ENCODE measurements around the gene CST9. TPM values are rescaled to one million over a fixed set of nuclear protein-coding genes. Genes with fewer than 3 reads are reported as not detected.

CST9 gene
- total RNA-seq, 1 donor from 2014 or later: not detected

DNA sequence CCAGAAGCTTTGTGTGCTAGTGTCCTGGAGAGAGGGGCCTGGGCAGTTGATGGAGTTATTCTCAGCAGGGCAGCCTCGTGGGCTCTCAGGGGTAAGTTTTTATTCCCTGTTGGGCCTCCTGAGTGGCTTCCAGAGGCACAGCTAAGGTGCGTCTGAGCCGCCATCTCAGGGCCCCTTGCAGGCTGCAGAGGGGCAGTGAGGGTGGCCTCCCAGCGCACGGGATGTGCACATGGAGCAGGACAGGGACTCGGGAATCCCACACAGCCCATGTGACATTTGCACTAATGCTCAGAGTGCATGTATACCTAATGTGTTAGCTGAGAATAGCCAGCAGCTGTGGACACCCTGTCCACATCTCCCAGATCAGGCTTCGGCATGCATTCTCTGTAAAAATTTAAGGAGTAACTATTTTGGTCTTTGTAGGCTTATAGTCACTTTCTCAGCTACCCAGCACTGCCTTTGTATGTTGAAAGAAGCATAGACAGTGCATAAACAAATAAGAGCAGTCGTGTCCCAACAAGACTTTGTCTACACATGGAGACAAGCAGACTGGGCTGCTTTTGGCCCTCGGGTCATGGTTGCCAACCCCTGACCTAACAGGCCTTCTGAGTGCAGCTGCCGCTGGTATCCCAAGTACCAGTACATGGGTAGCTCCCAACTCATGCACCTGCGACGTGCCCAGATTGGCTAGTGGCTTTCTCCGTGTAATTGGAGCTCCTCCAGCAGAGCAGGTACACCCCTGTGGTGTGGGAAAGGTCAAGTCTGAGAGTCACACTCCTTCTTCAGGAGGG lies 18.8 kb downstream of the CST9 start:
- Histone ChIP-seq H3K27me3 (ENCODE audit: control insufficient read depth, insufficient read depth, low read length) (no peaks in the 10 kb centered on the region), H3K36me3 (ENCODE audit: control insufficient read depth, insufficient read depth, low read length) (no peaks in the 10 kb centered on the region), H3K4me3 (ENCODE audit: low read depth, low read length) (no peak overlapping the region)
- no peak for TF ChIP-seq CTCF (IDR thresholded peaks at IDR 0.05; ENCODE audit: insufficient read depth, low read length, poor library complexity, severe bottlenecking)
- DNase-seq (ENCODE audit: low read depth): no peak

DNA sequence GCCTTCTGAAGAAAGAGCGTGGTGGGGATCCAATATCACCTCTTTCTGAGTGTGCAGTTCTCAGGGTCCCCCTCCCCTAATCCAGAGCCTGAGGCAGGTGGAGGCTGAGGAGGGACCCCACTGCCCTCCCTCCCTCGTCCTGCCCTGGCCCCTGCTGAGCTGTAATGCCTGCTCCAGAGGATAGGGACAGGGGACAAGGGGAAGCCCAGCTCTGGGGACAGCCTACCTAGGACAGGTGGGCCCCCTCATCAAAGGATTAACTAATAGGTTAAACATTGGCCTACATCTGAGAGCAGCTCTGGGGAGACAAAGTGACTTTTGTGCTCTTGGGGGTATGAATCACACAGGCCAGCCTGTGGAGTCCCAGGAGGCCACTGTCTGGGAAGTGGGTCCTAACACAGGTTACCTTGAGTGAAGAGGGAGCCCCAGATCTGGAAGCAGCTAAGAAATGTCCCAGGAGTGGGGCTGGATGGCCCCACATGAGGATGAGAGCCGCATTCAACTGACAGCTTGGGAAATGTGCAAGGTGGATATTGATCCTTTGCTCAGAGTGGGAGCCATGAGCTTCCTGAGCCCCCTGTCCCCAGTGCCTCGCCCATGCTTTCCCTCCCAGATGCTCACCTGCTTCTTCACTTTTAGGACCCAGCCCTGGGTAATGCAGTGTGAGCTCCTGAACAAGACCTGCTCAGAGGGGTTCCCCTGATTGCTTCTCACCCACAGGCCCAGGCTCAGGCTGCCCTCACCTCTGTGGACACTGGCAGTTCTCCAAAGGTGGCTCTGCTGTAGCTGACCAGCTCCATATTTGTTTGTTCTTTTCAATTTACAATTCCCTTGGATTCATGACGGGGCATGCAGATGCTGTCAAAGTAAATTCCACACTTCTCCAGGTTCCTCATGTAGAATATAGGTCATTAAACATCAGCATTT lies 19.6 kb downstream of the CST9 start:
- DNase-seq (ENCODE audit: low read depth): no peak
- H3K4me3 ChIP-seq (ENCODE audit: low read depth, low read length): no peak overlapping the region
- no peaks in the 10 kb centered on the region for H3K27me3 ChIP-seq (ENCODE audit: control insufficient read depth, insufficient read depth, low read length)
- TF ChIP-seq CTCF (IDR thresholded peaks at IDR 0.05; ENCODE audit: insufficient read depth, low read length, poor library complexity, severe bottlenecking): no peak
- H3K36me3 ChIP-seq (ENCODE audit: control insufficient read depth, insufficient read depth, low read length): no peaks in the 10 kb centered on the region

GRCh38 chr20:23585449-23585807 lies 20.3 kb downstream of the CST9 start:
- no peak for TF ChIP-seq CTCF (IDR thresholded peaks at IDR 0.05; ENCODE audit: insufficient read depth, low read length, poor library complexity, severe bottlenecking)
- no peak for DNase-seq (ENCODE audit: low read depth)
- no peaks in the 10 kb centered on the region for H3K27me3 ChIP-seq (ENCODE audit: control insufficient read depth, insufficient read depth, low read length)
- H3K36me3 ChIP-seq (ENCODE audit: control insufficient read depth, insufficient read depth, low read length): no peaks in the 10 kb centered on the region
- H3K4me3 ChIP-seq (ENCODE audit: low read depth, low read length): no peak overlapping the region

DNA sequence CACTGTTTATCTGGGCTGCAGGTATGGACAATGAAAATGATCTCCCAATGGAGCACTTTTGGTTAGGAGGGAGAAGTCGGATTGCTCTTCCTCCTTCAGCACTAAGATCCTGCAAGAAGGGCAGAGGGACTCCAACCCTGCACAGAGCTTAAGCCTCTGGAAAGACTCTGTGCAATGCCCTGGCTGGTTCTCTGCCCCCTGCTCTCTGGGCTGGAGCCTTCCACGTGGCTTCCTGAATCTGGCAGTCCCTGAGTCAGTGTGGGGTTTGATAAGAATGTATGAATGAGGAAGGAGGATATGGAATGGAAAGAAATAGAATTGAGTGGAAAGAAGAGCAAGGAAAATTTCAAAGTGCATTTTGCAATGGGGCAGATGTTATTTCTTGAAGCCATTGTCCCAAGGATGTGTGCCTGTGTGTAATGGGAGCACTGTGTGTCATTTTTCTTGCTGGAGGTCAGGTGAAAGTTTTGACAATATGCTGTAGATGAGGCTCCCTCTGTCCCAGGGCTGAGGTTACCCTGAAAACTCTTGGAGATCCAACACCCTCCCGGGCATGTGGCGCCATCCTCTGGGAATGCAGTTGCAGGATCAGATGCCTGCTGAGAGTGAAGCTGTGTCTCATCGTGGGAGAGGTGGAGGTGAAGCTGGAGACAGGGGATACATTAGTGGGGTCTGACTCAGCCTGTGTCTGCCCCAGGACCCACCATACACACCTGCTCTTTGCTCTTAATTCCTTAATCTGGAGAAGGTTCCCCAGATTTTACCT lies 21.1 kb downstream of the CST9 start:
- no peak for DNase-seq (ENCODE audit: low read depth)
- TF ChIP-seq CTCF (IDR thresholded peaks at IDR 0.05; ENCODE audit: insufficient read depth, low read length, poor library complexity, severe bottlenecking): no peak
- no peaks in the 10 kb centered on the region for H3K36me3 ChIP-seq (ENCODE audit: control insufficient read depth, insufficient read depth, low read length)
- H3K4me3 ChIP-seq (ENCODE audit: low read depth, low read length): no peak overlapping the region
- no peaks in the 10 kb centered on the region for H3K27me3 ChIP-seq (ENCODE audit: control insufficient read depth, insufficient read depth, low read length)

GRCh38 chr20:23583526-23583925 lies 22.2 kb downstream of the CST9 start:
- Histone ChIP-seq H3K27me3 (ENCODE audit: control insufficient read depth, insufficient read depth, low read length) (no peaks in the 10 kb centered on the region), H3K4me3 (ENCODE audit: low read depth, low read length) (no peak overlapping the region), H3K36me3 (ENCODE audit: control insufficient read depth, insufficient read depth, low read length) (no peaks in the 10 kb centered on the region)
- TF ChIP-seq CTCF (IDR thresholded peaks at IDR 0.05; ENCODE audit: insufficient read depth, low read length, poor library complexity, severe bottlenecking): no peak
- DNase-seq (ENCODE audit: low read depth): peak; percentile 25

Data from kidney epithelial cell (primary cell).